Esophagus muscularis mucosa (tissue), 4 donors: ENCODE results near the gene CCDC85C. TPM values are rescaled to one million over a fixed set of nuclear protein-coding genes. Genes with fewer than 3 reads are reported as not detected.
A peak's percentile ranks its signal among the peaks of the same experiment; 100 is the strongest.

Source experiments
- DNase-seq: peaks from one replicate; pipeline ENCODE4 v3.0.0-alpha.2; 2017; ENCODE audit errors: extremely low spot score
- H3K27ac ChIP-seq, 4 donors: fragments of 200-600 bp; sonication (generic); replicated peaks in 1 of 4; 1 replicate in 3 of 4; 2 replicates in 1 of 4; pipeline ENCODE4 v1.5.1; 2016 to 2019; ENCODE audit warnings: mild to moderate bottlenecking in 1 of 4
- H3K27me3 ChIP-seq, 4 donors: fragments of 200-600 bp; sonication (generic); one replicate each; pipeline versions ENCODE4 v1.5.1 to v1.6.0; 2016 to 2019
- H3K36me3 ChIP-seq, 4 donors: fragments of 200-600 bp; sonication (generic); one replicate each; pipeline ENCODE4 v1.5.1; 2016 to 2019
- H3K4me1 ChIP-seq, 4 donors: fragments of 200-600 bp; sonication (generic); one replicate each; pipeline ENCODE4 v1.5.1; 2016 to 2019
- H3K4me3 ChIP-seq, 4 donors: fragments of 200-600 bp; sonication (generic); 1 replicate in 2 of 4; 2 replicates in 2 of 4; pipeline ENCODE4 v1.5.1; 2016 to 2019; ENCODE audit warnings: mild to moderate bottlenecking in 4 of 4, moderate library complexity in 1 of 4
- H3K9me3 ChIP-seq, 4 donors: fragments of 200-600 bp; sonication (generic); 1 replicate in 3 of 4; 2 replicates in 1 of 4; pipeline ENCODE4 v1.5.1; 2016 to 2019
- CTCF ChIP-seq, 3 experiments: fragments of 200-600 bp in 2 of 3; fragments of 450-650 bp in 1 of 3; sonication (generic) in 2 of 3; IDR thresholded peaks; one replicate each; pipeline ENCODE4 v1.5.1; 2017 to 2019; ENCODE audit warnings: antibody characterized with exemption in 3 of 3, mild to moderate bottlenecking in 2 of 3, moderate library complexity in 1 of 3
- EP300 ChIP-seq: sonication (generic); formaldehyde crosslinking; IDR thresholded peaks from one replicate; pipeline ENCODE4 v1.6.1; 2017; ENCODE audit warnings: antibody characterized with exemption
- POLR2A ChIP-seq: fragments of 450-650 bp; IDR thresholded peaks from one replicate; pipeline ENCODE4 v1.6.1; 2017; ENCODE audit warnings: antibody characterized with exemption, moderate library complexity, mild to moderate bottlenecking, low read depth
- POLR2AphosphoS5 ChIP-seq, 2 donors: sonication (generic); formaldehyde crosslinking; IDR thresholded peaks; one replicate each; pipeline ENCODE4 v1.6.1; 2017; ENCODE audit warnings: antibody characterized with exemption in 2 of 2
- WGBS: methylation state at CpG from one replicate; pipeline ENCODE4 v1.1.5; 2018; 5-methylcytosine and 5-hydroxymethylcytosine counted together
- intact Hi-C: fragments of 100-400 bp; cut with DNase I; formaldehyde crosslinking; loops from one replicate; pipeline ENCODE4 v1.15.1; 2023
- total RNA-seq, 4 donors: library from RNA; depleted of rRNA; stranded (reverse); fragments of >200 nt; gene quantifications; one replicate each; pipeline versions ENCODE4 v1.1.0 to v1.2.1, GENCODE V29; 2016

The CCDC85C gene
- total RNA-seq, 4 donors from 2014 or later, result 17.9 to 48.7 (median 30.8) TPM

- 32% methylated on average over 14 of the region's 14 CpGs for WGBS
- Histone ChIP-seq H3K36me3 (no peaks in the 10 kb centered on the region), H3K4me3 (peak overlapping the region in 1 of 4 donors; percentile 20), H3K27me3 (no peaks in the 10 kb centered on the region), H3K9me3 (no peaks in the 10 kb centered on the region), H3K4me1 (peaks cover 87 to 100% (median 100%) of the 10 kb centered on the region in 4 donors), H3K27ac (peak overlapping the region; percentile 88 to 90 (median 90))
- DNase-seq, result no peak
- intact Hi-C loops, result loop anchor here (5.0 kb wide), 2 partner anchors 37 to 38 kb away; partner anchors contain the start of gene CCDC85C
- TF ChIP-seq CTCF (IDR thresholded peaks at IDR 0.05) (no peak), POLR2AphosphoS5 (IDR thresholded peaks at IDR 0.05) (no peak), POLR2A (no peak), EP300 (no peak)
Observed at GRCh38 chr14:99564926-99565259, 39.1 kb downstream of the CCDC85C start.

GRCh38 chr14:99564256-99564925 is 39.6 kb downstream of the CCDC85C start:
- Histone ChIP-seq H3K27me3 (no peaks in the 10 kb centered on the region), H3K36me3 (no peaks in the 10 kb centered on the region), H3K27ac (peak overlapping the region; percentile 88 to 90 (median 90)), H3K4me1 (peaks cover 82 to 100% (median 100%) of the 10 kb centered on the region in 4 donors), H3K9me3 (no peaks in the 10 kb centered on the region), H3K4me3 (peak overlapping the region in 1 of 4 donors; percentile 20)
- DNase-seq, result no peak
- intact Hi-C loops, result loop anchor here (5.0 kb wide), 1 partner anchor 37 kb away; no protein-coding TSS in a partner anchor
- TF ChIP-seq POLR2A, result no peak
- no peak for TF ChIP-seq CTCF (IDR thresholded peaks at IDR 0.05)
- peak; percentile 67 to 68 for TF ChIP-seq POLR2AphosphoS5 (IDR thresholded peaks at IDR 0.05)
- WGBS, result 32% methylated on average over 9 of the region's 11 CpGs

GRCh38 chr14:99563749-99564129 is 40.3 kb downstream of the CCDC85C start:
- no peak for DNase-seq
- H3K36me3 ChIP-seq, result no peaks in the 10 kb centered on the region
- peak overlapping the region in 1 of 4 donors; percentile 8 for H3K4me3 ChIP-seq
- H3K9me3 ChIP-seq, result no peaks in the 10 kb centered on the region
- peaks cover 75 to 100% (median 100%) of the 10 kb centered on the region in 4 donors for H3K4me1 ChIP-seq
- H3K27me3 ChIP-seq, result no peaks in the 10 kb centered on the region
- TF ChIP-seq CTCF (IDR thresholded peaks at IDR 0.05) (no peak), POLR2A (no peak), EP300 (no peak), POLR2AphosphoS5 (IDR thresholded peaks at IDR 0.05) (no peak)
- WGBS, result 100% methylated on average over 2 of the region's 6 CpGs
- H3K27ac ChIP-seq, result peak overlapping the region; percentile 88 to 90 (median 90)
- intact Hi-C loops, result loop anchor here (5.0 kb wide), 1 partner anchor 36 kb away; no protein-coding TSS in a partner anchor

GRCh38 chr14:99562856-99563748 is 40.9 kb downstream of the CCDC85C start:
- H3K27ac ChIP-seq, result peak overlapping the region; percentile 88 to 90 (median 90)
- intact Hi-C loops, result loop anchor here (5.0 kb wide), 1 partner anchor 36 kb away; no protein-coding TSS in a partner anchor
- no peaks in the 10 kb centered on the region for H3K27me3 ChIP-seq
- peaks cover 69 to 100% (median 96%) of the 10 kb centered on the region in 4 donors for H3K4me1 ChIP-seq
- no peak for DNase-seq
- peak overlapping the region in 1 of 4 donors; percentile 8 for H3K4me3 ChIP-seq
- 40% methylated on average over 13 of the region's 23 CpGs for WGBS
- H3K9me3 ChIP-seq, result no peaks in the 10 kb centered on the region
- H3K36me3 ChIP-seq, result no peaks in the 10 kb centered on the region
- TF ChIP-seq CTCF (IDR thresholded peaks at IDR 0.05), result peak; percentile 18 to 41 (median 30)
- peak; percentile 87 to 93 for TF ChIP-seq POLR2AphosphoS5 (IDR thresholded peaks at IDR 0.05)
- TF ChIP-seq POLR2A, result no peak
